ENCODE results near the gene DUT.

- TF ChIP-seq CTCF (IDR thresholded peaks at IDR 0.05), result no peak
- no peak for TF ChIP-seq ZFX (IDR thresholded peaks at IDR 0.05; ENCODE audit: borderline replicate concordance)
Measured at GRCh38 chr15:48282216-48282615, 49.0 kb upstream of the DUT start.
